Body of pancreas (tissue), 4 donors: ENCODE results near the gene GABRB1.

Experiments
- CTCF ChIP-seq, 7 experiments: fragments of 450-650 bp in 4 of 7; fragments of 200-600 bp in 3 of 7; sonication (generic) in 3 of 7; IDR thresholded peaks; one replicate each; pipeline ENCODE4 v1.5.1; 2016 to 2019; ENCODE audit warnings: antibody characterized with exemption in 7 of 7
- POLR2A ChIP-seq, 3 donors: fragments of 450-650 bp; IDR thresholded peaks; one replicate each; pipeline ENCODE4 v1.6.1; 2016; ENCODE audit warnings: antibody characterized with exemption in 3 of 3, mild to moderate bottlenecking in 2 of 3

- TF ChIP-seq CTCF (IDR thresholded peaks at IDR 0.05) (no peak), POLR2A (IDR thresholded peaks at IDR 0.05) (no peak)
Measured at GRCh38 chr4:47349326-47349725, 318.0 kb downstream of the GABRB1 start.
